Spleen (tissue), 7 donors: Measurements from ENCODE around the gene ZNF169.
"Not testable (repeated sequence)": the region's sequence is repeated elsewhere in the genome, so short reads cannot be mapped to it uniquely, and the experiment has no call there.

ENCODE experiments used
- CTCF ChIP-seq, 11 experiments: fragments of 200-600 bp in 7 of 11; fragments of 450-650 bp in 4 of 11; sonication (generic) in 4 of 11; IDR thresholded peaks in 8 of 11; conservative IDR thresholded peaks in 3 of 11; 1 replicate in 7 of 11; 2 replicates in 4 of 11; pipeline versions ENCODE4 v1.4.0 to v1.8.0; 2016 to 2021; ENCODE audit warnings: antibody characterized with exemption in 11 of 11, inconsistent platforms in 4 of 11, mild to moderate bottlenecking in 1 of 11
- POLR2A ChIP-seq, 3 donors: fragments of 450-650 bp; IDR thresholded peaks; one replicate each; pipeline ENCODE4 v1.5.1; 2017; ENCODE audit warnings: antibody characterized with exemption in 3 of 3, mild to moderate bottlenecking in 1 of 3
- POLR2AphosphoS5 ChIP-seq, 3 donors: sonication (generic); formaldehyde crosslinking; IDR thresholded peaks; one replicate each; pipeline ENCODE4 v1.5.1; 2017; ENCODE audit warnings: antibody characterized with exemption in 3 of 3
- donor health status: DM: no; HTN: no; CAD: no; lungs with moderate emphysema.
- donor health status: DM: no; HTN: no; CAD: no.
- donor health status: DM: no; HTN: no; CAD: no.

- TF ChIP-seq CTCF (IDR thresholded peaks at IDR 0.05 in 8 of 11, conservative IDR thresholded peaks at IDR 0.05 in 3 of 11); POLR2A (IDR thresholded peaks at IDR 0.05); POLR2AphosphoS5 (IDR thresholded peaks at IDR 0.05): not testable (repeated sequence)
Measured at GRCh38 chr9:94341703-94342102, 82.6 kb downstream of the ZNF169 start.
